HG02870 (cell line): ENCODE measurements around the gene RAB3IL1.
"Not testable (repeated sequence)": the region's sequence is repeated elsewhere in the genome, so short reads cannot be mapped to it uniquely, and the experiment has no call there.

Experiments
- ATAC-seq: cut with Tn5 transposase; IDR thresholded peaks from one replicate; pipeline ENCODE4 v1.9.1; 2021; ENCODE audit warnings: mild to moderate bottlenecking, moderate library complexity; ENCODE audit not compliant: unreplicated experiment

The RAB3IL1 gene

GRCh38 chr11:61888590-61888989 lies 28.8 kb downstream of the RAB3IL1 start:
- no peak for ATAC-seq

- ATAC-seq = no peak
These were observed 29.4 kb downstream of the RAB3IL1 start for GRCh38 chr11:61887839-61888494.

DNA sequence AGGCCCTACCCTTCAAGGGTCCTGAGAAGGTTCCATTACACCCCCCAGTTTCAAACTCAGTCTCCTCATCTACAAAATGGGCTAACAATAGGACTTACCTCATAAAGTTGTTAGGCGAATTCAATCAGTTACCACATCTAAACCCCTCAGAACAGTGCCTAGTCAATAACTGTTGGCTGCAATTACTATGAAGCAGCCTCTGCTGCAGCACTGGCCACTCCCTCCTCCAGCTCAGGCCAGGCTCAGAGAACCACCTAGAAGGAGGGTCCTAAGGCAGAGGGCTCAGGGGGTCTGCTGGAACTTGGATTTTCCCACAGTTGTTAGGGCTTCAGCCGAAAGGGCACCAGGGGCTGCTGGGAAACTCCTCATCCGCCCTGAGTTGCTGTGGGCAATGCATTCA lies 30.7 kb downstream of the RAB3IL1 start:
- ATAC-seq = no peak

GRCh38 chr11:61885784-61886580 lies 31.4 kb downstream of the RAB3IL1 start:
- ATAC-seq = no peak

DNA sequence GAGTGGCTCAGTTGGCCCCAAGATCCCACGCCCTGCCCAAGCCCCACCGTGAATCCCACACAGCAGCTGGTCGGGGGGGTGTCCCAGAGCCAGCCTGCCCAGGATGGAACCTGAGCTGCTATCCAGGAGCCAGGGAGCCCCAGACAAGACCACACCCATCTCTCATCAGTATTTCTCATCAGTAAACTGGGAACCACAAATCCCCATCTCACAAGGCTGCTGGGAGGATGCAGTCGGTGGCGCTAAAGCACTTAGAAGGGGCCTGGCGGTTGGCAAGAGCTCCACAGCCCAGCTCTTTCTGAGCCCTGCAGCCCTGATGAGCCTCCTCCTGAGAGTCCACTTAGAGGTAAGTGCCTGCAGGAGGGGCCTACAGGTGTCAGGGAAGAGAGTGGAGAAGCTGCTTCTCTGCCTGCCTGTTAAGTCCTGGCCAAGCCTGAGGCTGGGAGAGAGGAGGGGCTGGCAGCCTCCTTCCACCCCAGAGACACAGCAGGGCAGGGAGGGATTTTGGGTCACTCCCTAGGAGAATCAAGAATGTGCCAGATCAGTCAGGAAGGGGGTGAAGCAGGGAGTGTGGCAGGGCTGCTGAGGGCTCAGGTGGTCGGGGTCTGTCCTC lies 32.1 kb downstream of the RAB3IL1 start:
- ATAC-seq = no peak

- no peak for ATAC-seq
These were observed 33.4 kb downstream of the RAB3IL1 start for GRCh38 chr11:61883947-61884346.

- ATAC-seq = no peak
These were observed 34.0 kb downstream of the RAB3IL1 start for GRCh38 chr11:61883327-61883726.

DNA sequence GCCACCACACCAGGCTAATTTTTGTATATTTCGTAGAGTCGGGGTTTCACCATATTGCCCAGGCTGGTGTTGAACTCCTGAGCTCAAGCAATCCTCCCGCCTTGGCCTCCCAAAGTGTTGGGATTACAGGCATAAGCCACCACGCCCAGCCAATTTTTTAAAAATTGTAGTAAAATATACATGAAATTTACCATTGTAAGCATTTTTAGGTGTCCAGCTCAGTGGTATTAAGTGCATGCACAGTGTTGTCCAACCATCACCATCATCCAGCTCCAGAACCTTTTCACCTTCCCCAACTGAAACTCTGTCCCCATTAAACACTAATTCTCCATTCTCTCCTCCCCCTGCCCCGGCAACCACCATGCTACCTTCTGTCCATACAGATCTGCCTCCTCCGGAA lies 34.5 kb downstream of the RAB3IL1 start:
- ATAC-seq = no peak

- ATAC-seq = not testable (repeated sequence)
These were observed 35.1 kb downstream of the RAB3IL1 start for GRCh38 chr11:61882267-61882666.

- no peak for ATAC-seq
These were observed 36.0 kb downstream of the RAB3IL1 start for GRCh38 chr11:61881397-61881796.

GRCh38 chr11:61880454-61880853 lies 36.9 kb downstream of the RAB3IL1 start:
- ATAC-seq = no peak

DNA sequence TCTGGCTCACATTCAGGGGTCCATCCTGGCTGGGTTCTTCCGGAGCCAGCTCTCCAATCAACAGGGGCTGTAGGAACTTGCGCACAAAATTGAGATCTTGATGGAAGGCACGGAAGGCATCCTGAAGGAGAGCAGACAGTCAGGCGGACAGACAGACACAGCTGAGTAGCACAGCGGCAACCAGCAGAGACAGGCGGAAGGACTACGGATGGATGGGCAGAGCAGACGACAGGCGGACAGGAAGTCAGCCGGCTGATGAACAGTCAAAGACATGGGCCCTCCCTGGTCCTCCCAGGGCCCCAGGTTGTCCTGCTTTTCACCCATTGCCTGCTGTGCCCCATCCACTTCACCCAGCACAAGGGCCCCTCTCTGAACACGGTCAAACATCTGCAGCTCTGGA lies 37.3 kb downstream of the RAB3IL1 start:
- ATAC-seq = no peak

- no peak for ATAC-seq
These were observed 38.2 kb downstream of the RAB3IL1 start for GRCh38 chr11:61879152-61879551.

DNA sequence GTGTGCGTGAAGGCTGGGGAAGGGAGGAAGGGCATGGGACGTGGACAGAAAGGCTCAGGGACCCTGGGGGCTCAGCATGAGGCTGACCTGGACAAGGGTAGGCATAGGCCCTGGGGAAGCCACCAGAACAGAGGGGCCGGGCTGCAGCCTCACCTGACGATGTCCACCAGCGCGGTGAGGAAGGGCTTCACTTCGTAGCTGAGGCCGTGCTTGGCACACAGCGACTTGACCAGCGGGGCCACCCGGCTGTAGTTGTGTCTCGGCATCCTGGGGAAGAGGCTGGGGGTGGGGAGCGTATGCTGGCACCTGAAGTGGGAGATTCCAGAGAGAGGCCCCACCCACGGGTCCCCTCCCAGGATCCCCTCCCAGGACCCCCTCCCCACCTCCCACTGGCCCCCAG lies 41.7 kb downstream of the RAB3IL1 start:
- ATAC-seq = no peak

DNA sequence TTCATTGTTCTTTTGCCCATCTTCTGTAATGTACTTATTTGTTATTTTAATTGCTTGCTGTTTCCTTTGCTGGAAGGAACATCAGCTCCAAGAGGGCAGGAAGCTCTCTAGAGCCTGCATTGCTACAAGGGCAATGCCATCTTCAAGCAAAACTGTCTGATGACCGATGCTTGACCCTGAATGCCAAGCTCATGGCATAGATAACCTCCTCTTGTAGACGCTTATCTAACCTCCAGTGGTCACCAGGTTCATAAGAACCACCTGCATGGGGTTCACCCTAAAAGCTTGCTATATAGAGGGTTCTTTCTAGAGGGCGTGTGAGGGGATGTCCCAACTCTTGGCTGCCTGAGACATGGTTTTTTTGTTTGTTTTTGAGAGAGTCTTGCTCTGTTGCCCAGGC lies 42.5 kb downstream of the RAB3IL1 start:
- no peak for ATAC-seq

DNA sequence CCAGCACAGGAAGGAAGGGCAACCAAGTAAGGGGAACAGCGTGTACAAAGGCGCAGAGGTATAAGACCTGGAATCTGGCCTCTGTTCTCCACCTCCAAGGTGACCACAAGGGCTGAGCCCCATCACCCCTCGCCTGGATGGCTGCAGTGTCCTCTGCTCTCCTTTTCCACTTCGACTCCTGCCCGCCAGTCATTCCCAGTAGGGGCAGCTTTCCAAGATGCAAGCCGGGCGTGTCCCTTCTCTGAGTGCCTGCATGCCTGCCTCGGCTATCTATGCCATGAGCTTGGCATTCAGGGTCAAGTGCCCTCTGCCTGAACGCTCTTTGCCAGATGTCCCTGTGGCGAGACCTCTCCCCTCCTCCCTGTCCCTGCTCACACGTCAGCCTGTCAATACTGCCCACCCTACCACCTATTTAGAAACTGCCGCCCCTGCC lies 43.0 kb downstream of the RAB3IL1 start:
- ATAC-seq = no peak

DNA sequence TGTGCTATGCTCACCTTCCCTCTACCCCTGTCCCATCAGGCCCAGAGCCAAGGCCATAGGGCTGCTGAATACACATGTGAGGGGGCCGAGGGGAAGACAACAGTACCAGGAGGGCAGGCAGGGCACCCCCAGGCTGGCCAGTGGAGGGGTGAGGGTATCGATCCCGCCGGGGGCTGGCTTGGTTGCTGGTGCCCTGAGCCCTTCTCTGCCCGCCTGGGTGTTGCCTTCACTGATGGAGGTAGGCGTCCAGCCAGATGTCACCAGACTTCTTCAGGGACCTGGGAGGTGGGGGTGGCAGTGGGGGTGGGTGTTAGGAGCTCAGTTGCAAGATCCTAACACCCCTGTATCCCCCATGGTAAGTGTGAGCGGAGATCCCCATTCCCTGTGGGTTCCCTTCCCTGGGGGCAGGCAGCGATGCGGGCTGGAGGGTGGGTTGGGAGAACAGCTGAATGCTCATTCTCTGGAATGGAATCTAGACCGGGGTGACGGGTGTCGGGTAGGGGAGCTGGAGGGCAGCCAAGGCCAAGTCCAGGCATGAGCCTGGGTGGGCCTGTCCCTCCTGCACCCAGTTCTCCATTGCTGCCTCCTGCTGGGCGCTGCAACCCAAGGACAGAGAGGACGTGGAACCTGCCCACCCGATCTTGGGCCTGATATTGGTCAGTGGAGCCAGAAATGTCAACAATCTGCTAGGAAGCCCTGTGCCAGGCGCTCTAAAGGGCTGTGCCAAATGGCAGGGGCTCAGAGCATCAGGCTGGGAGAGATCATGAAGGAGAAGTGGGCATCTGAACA lies 43.6 kb downstream of the RAB3IL1 start:
- no peak for ATAC-seq

DNA sequence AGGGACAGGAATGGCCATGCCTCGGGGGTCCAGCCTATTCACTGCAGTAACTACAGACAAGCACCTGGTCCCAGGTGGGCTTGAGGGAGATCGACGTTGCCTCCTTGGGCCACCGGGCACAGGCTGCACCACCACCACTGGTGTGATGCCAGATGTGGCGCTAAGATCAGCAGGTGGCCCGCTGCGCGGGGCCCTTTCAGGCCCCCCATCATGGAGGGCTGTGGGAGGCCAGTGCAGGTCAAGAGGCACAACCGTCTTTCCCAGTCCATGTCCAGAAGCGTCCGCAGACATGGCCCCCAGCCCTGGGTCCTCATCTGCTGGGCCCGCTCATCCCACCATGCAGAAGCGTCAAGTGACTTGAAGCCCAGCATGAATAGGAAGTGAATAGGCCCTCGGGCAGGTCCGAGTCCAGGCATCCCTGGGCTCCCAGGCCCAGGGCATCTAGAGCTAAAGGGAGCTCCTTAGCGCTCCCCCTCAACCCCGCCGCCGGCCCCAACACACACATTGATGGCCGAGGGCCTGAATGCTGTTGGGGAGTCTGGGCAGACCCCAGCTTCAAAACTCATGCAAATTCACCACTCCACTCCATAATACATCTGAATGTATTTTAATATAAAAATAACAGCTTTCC lies 44.3 kb downstream of the RAB3IL1 start:
- no peak for ATAC-seq

GRCh38 chr11:61871158-61871597 lies 46.2 kb downstream of the RAB3IL1 start:
- no peak for ATAC-seq

DNA sequence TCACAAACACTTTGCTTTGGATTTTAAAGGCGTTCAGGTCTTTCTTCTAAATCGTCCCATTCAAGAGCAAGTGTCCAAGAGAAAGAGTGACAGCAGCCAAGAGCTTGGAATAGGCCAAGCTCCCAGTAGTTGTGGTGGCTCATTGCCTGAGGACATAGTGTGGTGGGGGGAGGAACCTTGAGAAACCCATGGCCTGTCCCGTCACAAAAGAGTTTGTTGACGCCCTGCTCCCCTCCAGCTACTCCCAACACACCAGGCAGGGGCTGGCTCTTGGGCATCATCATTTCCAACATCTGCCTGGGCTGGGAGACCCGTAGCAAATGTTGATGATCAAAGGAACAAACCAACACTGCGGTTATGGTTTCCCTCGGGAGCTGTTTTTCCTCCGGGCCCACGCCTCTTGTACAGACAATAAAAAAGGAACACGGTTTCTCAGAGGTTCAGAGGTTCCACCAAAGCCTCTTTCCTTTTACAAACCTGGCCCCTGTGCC lies 46.8 kb downstream of the RAB3IL1 start:
- ATAC-seq = no peak
